Erythroblast (primary cell): Measurements from ENCODE around the gene CXXC1.

ENCODE experiments used
- GATA1 ChIP-seq: IDR thresholded peaks from 2 replicates; pipeline ENCODE4 v1.6.1; 2011; ENCODE audit warnings: low read depth, mild to moderate bottlenecking, control low read depth, low read length, moderate library complexity
- POLR2A ChIP-seq: IDR thresholded peaks from 2 replicates; pipeline ENCODE4 v1.6.1; 2011; ENCODE audit warnings: mild to moderate bottlenecking, low read length

- no peak for TF ChIP-seq POLR2A
- TF ChIP-seq GATA1 = no peak
Measured at GRCh38 chr18:50232419-50232818, 55.1 kb downstream of the CXXC1 start.
